Measurements from ENCODE around the gene ARHGEF4. TPM values are rescaled to one million over a fixed set of nuclear protein-coding genes. Genes with fewer than 3 reads are reported as not detected.
A peak's percentile ranks its signal among the peaks of the same experiment; 100 is the strongest.
"Not testable (repeated sequence)": the region's sequence is repeated elsewhere in the genome, so short reads cannot be mapped to it uniquely, and the experiment has no call there.

The ARHGEF4 gene
- polyA plus RNA-seq, 3 donors from 2014 or later = not detected

DNA sequence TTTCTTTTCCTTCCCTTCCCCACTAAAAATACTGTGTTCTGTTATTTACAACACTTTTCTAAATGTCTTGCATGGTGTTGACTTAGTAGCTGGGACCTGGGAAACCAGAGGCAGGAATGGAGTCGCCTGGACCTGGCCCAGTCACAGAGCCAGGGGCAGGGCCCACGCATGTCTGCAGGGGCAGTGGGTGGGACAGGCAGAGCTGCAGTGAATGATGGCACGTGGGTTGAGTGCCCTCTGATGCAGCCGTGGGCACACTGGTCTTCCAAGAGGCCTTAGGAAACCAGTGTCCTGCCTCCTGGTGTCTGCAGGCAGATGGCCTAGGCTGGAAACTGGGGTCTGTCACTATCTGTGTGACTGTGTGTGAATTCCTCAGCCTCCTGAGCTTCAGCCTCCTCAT is 46.8 kb downstream of the ARHGEF4 start:
- Mint-ChIP-seq H3K9me3 (no peaks in the 10 kb centered on the region), H3K36me3 (no peaks in the 10 kb centered on the region), H3K4me1 (no peaks in the 10 kb centered on the region), H3K27me3 (ENCODE audit: low read depth in 3 of 3) (peaks cover 0 to 6% (median 1%) of the 10 kb centered on the region in 3 donors), H3K27ac (no peak overlapping the region), H3K4me3 (no peak overlapping the region)
- no peak for DNase-seq

DNA sequence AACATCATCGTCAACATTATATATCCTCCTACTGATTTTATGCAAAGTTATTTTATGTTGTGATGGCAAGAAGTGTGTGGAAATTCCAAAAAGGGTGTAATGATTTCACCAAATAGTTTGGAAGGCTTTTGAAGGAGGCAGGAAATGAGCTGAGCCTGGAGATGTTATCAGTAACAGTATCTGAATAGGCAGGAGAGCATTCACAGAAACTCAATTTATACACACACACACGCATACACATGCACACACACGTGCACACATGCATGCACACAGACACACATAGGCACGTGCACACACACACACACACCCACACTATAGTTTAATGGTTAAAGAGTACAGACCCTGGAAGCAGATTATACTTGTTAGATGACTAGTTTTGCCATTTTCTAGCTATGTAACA is 47.3 kb downstream of the ARHGEF4 start:
- no peak overlapping the region for H3K4me3 Mint-ChIP-seq
- no peak overlapping the region for H3K27ac Mint-ChIP-seq
- H3K9me3 Mint-ChIP-seq = no peaks in the 10 kb centered on the region
- DNase-seq = no peak
- H3K27me3 Mint-ChIP-seq (ENCODE audit: low read depth in 3 of 3) = peaks cover 0 to 8% (median 1%) of the 10 kb centered on the region in 3 donors
- H3K36me3 Mint-ChIP-seq = no peaks in the 10 kb centered on the region
- no peaks in the 10 kb centered on the region for H3K4me1 Mint-ChIP-seq

DNA sequence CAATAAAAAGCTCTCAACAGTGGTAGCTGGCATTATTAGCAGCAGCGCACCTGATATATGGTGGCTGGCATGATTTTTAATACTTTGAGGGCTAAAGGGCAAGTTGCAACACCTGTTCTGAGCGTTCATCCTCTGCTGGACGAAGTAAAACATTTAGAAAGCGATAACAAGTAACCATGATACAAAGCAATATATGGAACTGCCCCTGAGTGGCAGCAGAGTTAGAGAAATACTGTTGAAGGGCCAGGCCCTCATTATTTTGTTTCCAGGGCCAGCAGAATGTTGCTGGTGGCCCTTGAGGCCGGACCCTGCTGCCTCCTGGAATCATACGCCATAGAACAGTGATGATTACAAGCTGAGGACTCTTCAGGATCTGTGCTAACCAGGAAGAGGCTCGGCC is 47.8 kb downstream of the ARHGEF4 start:
- Mint-ChIP-seq H3K27me3 (ENCODE audit: low read depth in 3 of 3) (peaks cover 0 to 6% (median 1%) of the 10 kb centered on the region in 3 donors), H3K36me3 (no peaks in the 10 kb centered on the region), H3K4me1 (no peaks in the 10 kb centered on the region), H3K9me3 (no peaks in the 10 kb centered on the region), H3K4me3 (no peak overlapping the region), H3K27ac (no peak overlapping the region)
- no peak for DNase-seq

DNA sequence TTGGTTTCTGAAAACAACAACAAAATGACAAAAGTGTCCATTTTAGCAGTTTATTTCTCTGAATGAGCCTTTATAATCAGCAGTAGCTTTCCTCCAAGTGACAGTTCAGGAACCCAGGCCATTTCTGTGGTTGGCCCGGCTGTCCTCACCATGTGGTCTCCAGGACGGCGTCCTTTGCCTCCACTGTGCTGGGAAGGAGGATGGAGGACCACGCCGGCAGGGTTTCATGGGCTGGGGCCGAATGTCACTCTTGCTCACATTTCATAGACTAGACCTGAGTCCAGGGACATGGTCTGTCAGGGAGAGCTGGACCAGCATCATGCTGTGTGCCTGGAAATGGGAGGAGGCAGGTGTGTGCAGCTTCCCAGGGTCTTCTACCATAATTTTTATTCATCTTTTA is 50.9 kb downstream of the ARHGEF4 start:
- no peaks in the 10 kb centered on the region for H3K4me1 Mint-ChIP-seq
- DNase-seq = no peak
- H3K4me3 Mint-ChIP-seq = no peak overlapping the region
- no peaks in the 10 kb centered on the region for H3K36me3 Mint-ChIP-seq
- H3K27ac Mint-ChIP-seq = no peak overlapping the region
- peaks cover 0 to 11% (median 0%) of the 10 kb centered on the region in 3 donors for H3K27me3 Mint-ChIP-seq (ENCODE audit: low read depth in 3 of 3)
- H3K9me3 Mint-ChIP-seq = no peaks in the 10 kb centered on the region

DNA sequence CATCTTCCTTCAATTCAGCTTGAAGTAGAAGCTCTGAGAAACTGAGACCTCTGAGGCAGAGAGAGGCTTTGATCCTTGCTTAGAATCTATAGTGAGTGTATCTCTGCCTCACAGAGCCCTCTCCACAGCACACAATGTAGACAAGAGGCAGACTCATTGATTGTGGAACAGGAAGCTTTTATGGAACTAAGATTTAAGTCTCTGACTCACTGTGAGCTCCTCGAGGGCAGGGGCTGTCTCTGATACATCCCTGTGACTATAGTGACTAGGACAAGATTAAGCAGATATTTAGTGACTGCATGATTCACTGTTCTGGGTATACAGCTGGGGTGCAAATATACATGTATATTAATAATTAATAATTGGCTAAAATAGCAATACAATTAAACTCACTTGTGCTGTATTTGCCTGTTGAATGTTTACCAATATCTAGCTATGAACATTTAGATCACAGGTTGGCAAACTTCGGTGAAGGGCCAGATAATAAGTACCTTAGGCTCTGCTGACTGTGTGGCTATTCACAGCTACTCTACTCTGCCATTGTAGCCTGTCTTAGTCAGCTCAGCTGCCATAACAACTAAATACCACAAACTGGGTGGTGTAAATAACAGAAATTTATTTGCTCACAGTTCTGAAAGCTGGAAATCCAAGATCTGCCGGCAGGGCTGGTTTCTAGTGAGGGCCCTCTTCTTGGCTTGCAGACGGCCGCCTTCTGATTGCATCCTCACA is 54.4 kb downstream of the ARHGEF4 start:
- Mint-ChIP-seq H3K36me3 (no peaks in the 10 kb centered on the region), H3K9me3 (no peaks in the 10 kb centered on the region), H3K4me1 (no peaks in the 10 kb centered on the region), H3K27me3 (ENCODE audit: low read depth in 3 of 3) (peaks cover 2 to 19% (median 6%) of the 10 kb centered on the region in 3 donors), H3K27ac (no peak overlapping the region), H3K4me3 (no peak overlapping the region)
- DNase-seq = no peak

DNA sequence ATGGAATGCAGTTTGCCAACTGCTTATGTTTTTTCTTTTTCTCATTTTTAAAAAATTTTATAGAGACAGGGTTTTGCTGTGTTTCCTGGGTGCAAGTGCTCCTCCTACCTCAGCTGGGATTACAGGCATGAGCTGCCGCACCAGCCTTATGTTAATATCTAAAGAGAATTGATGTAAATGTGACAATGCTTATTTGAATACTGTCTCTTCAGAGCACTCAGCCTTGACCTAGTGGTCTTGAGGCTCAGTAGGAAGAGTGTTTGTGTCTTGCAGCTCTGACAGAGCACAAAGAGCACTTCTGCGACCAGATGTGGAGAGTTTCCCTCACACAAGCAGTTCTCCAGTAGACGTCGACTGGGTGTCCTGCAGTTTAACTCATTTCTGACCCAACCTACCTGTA is 55.3 kb downstream of the ARHGEF4 start:
- Mint-ChIP-seq H3K36me3 (no peaks in the 10 kb centered on the region), H3K27me3 (ENCODE audit: low read depth in 3 of 3) (peaks cover 2 to 16% (median 6%) of the 10 kb centered on the region in 3 donors), H3K4me1 (no peaks in the 10 kb centered on the region), H3K27ac (no peak overlapping the region), H3K9me3 (no peaks in the 10 kb centered on the region), H3K4me3 (no peak overlapping the region)
- DNase-seq = no peak

DNA sequence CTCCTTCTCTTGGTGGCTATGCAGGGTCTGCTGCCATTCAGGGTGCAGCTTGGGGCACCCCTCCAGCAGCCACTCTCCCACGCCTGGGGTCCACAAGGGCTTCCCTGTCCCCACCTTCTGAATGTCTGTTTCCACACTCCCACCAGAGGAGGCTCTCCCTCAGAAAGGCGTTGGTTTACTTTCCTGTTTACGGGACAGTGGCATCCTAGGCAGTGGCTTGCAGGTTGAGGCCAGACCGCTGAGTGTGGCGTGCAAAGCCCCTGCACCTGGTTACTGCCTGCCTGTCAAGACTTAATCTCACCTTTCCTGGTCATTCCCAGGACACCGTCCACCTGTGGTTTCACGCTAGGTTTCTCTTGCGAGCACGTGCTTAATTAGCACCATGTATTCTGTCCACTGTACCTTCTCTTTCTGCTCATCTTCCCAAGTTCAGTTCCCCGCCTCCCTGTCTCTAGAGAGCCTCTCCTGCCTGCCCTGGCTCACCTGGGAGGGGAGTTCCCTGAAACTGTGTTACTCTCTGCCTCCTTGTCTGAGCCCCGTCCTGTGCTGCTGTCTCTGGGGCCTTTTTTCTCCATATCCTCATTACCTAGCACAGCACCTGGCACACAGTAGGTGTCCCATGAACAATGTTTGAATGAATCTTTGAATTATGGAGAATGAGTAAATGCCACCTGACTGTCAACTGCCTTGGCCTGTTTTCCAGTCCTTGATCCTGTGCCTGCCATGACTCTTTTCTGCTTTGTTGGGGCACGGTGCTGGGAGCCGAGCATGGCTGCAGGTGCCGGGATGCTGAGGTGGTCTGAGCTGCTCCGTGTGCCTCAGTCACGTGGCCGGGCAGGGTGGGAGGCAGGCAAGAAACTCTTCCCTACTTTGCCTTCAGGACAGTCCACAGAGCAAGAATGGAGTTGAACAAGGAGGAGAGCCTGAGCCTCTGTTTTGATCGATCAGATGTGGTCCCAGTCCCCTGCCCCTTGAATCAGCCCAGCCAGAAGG is 56.4 kb downstream of the ARHGEF4 start:
- Mint-ChIP-seq H3K27ac (no peak overlapping the region), H3K9me3 (no peaks in the 10 kb centered on the region), H3K4me1 (no peaks in the 10 kb centered on the region), H3K27me3 (ENCODE audit: low read depth in 3 of 3) (peaks cover 2 to 15% (median 6%) of the 10 kb centered on the region in 3 donors), H3K4me3 (no peak overlapping the region), H3K36me3 (no peaks in the 10 kb centered on the region)
- no peak for DNase-seq

DNA sequence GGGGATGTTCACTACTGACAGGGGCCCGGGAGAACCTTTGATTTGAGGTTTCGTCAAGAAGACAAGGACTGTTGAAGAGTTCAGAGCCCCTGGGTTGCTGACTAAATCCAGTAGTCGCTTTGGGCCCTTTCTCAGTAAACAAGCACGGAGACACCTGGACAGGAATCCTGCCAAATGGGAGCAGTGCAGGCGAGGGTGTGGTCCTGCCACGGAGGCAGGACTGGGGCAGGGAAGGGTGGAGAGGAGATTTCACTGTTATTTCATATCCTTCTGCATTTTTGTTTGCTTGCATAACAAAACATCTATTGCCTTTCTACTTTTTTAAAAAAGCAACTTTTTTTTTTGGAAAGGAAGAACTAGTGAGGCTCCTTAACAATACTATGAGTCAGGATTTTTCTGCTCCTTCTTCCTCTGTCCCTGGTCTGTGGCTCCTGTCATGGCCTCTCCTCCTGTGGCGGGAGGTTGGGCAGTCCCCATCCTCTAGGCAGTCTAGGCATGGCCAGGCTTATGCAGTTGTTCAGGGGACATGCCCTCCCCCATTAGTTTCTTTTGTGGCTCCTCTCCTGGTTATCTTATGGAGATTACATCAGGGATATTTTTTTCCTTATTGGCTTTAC is 57.7 kb downstream of the ARHGEF4 start:
- no peak overlapping the region for H3K27ac Mint-ChIP-seq
- no peaks in the 10 kb centered on the region for H3K9me3 Mint-ChIP-seq
- no peak for DNase-seq
- H3K4me1 Mint-ChIP-seq = no peaks in the 10 kb centered on the region
- H3K27me3 Mint-ChIP-seq (ENCODE audit: low read depth in 3 of 3) = peaks cover 4 to 13% (median 6%) of the 10 kb centered on the region in 3 donors
- no peaks in the 10 kb centered on the region for H3K36me3 Mint-ChIP-seq
- no peak overlapping the region for H3K4me3 Mint-ChIP-seq

DNA sequence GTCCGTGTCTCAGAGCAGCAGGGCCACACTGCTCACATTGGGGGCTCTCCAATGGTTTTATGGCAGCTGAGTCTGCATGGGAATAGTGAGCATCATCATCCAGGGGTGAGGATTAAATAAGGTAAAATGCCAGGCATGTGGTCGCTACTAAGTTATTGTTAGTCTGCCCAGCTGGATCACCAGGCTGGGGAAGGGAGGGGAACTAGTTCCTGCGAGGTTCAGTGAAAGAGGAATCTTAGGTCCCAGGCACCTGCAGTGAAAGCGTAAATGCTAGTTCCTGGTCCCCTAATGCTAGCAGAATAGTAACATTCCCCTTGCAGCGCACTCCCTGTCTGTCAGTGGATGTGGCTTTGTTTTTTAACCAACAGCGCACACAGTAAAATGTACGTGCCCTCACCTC is 60.1 kb downstream of the ARHGEF4 start:
- Mint-ChIP-seq H3K27me3 (ENCODE audit: low read depth in 3 of 3) (peaks cover 4 to 11% (median 6%) of the 10 kb centered on the region in 3 donors), H3K36me3 (no peaks in the 10 kb centered on the region), H3K4me3 (no peak overlapping the region), H3K4me1 (no peaks in the 10 kb centered on the region), H3K9me3 (no peaks in the 10 kb centered on the region), H3K27ac (no peak overlapping the region)
- DNase-seq = no peak

DNA sequence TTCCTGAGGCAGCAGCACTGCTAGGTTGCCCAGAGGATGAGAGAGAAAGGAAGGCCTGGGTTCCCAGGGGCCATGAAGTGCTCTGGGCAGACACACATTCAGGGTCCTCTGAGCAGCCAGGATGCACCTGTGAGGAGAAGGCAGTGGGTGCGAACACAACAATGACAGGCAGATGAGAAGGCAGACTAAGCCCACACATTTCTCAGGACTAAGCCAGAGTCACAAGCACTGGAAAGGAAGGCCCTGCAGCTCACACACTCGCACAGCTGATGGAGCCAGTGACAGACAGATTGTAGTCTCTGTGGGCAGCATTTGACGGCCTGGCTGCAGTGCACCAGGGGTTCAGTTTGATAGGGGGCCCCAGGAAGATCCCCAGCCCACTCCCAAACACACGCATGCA is 61.8 kb downstream of the ARHGEF4 start:
- Mint-ChIP-seq H3K9me3 (no peaks in the 10 kb centered on the region), H3K27ac (peak overlapping the region in 1 of 6 donors; percentile 55), H3K36me3 (no peaks in the 10 kb centered on the region), H3K4me1 (no peaks in the 10 kb centered on the region), H3K4me3 (no peak overlapping the region), H3K27me3 (ENCODE audit: low read depth in 3 of 3) (peaks cover 2 to 5% (median 3%) of the 10 kb centered on the region in 3 donors)
- no peak for DNase-seq

DNA sequence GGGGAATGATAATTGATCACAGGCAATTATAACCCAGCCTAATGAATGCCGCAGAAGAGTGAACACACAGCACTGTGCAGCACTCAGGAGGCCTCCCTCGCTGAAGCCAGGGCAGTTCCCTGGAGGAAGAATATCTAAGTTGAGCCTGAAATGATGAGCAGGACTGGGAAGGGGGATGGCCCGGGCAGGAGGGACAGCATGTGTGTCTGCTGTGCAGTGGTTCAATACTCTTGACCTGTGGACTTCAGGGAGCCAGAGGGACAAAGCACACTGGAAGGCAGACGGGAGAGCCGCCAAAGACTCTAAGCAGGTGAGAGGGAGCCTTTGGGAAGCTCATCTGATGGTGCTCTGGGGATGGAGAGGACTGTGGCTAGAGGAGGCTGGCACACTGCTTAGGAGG is 62.6 kb downstream of the ARHGEF4 start:
- Mint-ChIP-seq H3K36me3 (no peaks in the 10 kb centered on the region), H3K9me3 (no peaks in the 10 kb centered on the region), H3K27me3 (ENCODE audit: low read depth in 3 of 3) (peaks cover 0 to 5% (median 2%) of the 10 kb centered on the region in 3 donors), H3K4me3 (no peak overlapping the region), H3K27ac (no peak overlapping the region), H3K4me1 (no peaks in the 10 kb centered on the region)
- no peak for DNase-seq

DNA sequence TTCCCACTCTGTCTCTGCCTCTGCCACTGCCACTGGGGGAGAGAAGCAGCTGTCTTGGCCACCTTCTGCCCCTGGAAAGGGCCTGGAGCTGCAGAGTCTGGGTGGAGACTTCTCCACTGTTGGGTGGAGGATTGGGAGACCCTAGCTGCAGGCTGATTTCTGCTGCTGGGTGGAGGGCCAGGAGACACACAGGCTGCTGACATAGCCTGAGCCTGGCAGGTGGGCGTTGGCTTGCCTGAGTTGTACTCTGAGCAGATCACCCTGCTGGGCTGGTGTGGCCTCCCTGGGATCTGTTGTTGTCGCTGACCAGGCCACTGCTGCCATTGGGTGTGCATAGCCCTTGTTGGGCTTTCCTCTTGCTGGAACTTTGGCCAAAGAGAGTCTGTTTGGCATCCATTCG is 64.3 kb downstream of the ARHGEF4 start:
- Mint-ChIP-seq H3K9me3 (no peaks in the 10 kb centered on the region), H3K4me1 (no peaks in the 10 kb centered on the region), H3K27me3 (ENCODE audit: low read depth in 3 of 3) (peaks cover 0 to 3% (median 3%) of the 10 kb centered on the region in 3 donors), H3K36me3 (no peaks in the 10 kb centered on the region), H3K4me3 (no peak overlapping the region), H3K27ac (peak overlapping the region in 1 of 6 donors; percentile 42)
- DNase-seq = no peak

DNA sequence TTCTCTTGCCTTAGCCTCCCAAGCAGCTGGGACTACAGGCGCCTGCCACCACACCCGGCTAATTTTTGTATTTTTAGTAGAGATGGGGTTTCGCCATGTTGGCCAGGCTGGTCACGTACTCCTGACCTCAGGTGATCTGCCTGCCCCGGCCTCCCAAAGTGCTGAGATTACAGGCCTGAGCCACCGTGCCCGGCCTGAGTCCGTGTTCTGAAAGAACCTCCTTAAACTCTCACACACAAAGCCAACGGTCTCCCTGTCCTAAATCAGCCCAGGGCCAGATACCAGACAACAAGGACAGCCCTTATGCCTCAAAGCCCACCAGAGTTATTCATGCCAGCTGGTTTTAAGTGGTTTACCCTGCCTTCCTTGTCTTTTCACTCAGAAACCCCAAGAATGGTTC is 64.9 kb downstream of the ARHGEF4 start:
- not testable (repeated sequence) for DNase-seq; H3K27me3 Mint-ChIP-seq (ENCODE audit: low read depth in 3 of 3); H3K27ac Mint-ChIP-seq; H3K36me3 Mint-ChIP-seq; H3K4me3 Mint-ChIP-seq; H3K9me3 Mint-ChIP-seq; H3K4me1 Mint-ChIP-seq

DNA sequence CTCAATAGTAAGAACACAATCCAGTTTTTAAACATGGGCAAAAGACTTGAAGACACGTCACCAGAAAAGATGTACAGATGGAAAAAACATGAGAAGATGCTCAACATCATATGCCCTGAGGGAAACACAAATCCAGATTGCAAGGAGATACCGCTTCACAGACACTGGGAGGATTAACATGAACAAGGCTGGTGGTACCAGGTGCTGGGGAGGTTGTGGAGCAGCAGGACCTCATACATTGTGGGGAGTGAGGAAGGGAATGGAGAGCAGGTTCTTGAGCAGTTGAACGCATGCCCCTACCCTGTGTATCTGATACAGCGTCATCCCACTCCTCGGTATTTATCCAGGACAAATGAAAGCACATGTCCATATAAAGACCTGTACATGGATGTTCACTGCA is 72.1 kb downstream of the ARHGEF4 start:
- H3K27ac Mint-ChIP-seq = no peak overlapping the region
- H3K27me3 Mint-ChIP-seq (ENCODE audit: low read depth in 3 of 3) = peaks cover 2 to 11% (median 7%) of the 10 kb centered on the region in 3 donors
- H3K4me1 Mint-ChIP-seq = no peaks in the 10 kb centered on the region
- no peak overlapping the region for H3K4me3 Mint-ChIP-seq
- peaks cover 0 to 4% (median 0%) of the 10 kb centered on the region in 3 donors for H3K36me3 Mint-ChIP-seq
- DNase-seq = no peak
- H3K9me3 Mint-ChIP-seq = no peaks in the 10 kb centered on the region

All from immature natural killer cell (primary cell).